Measurements from ENCODE around the gene MOB3A. TPM values are rescaled to one million over a fixed set of nuclear protein-coding genes. Genes with fewer than 3 reads are reported as not detected.

Gene MOB3A
- total and polyA plus RNA-seq, 9 of the 15 experiments (the other 6 are each of a cell fraction or from before 2014, with no cell fraction given) = 1.1 to 24.1 (median 6.0) TPM

- TF ChIP-seq HOMEZ (CRISPR knock-in tag; IDR thresholded peaks at IDR 0.05) (peak; percentile 80; the same call in 1 of the 2 replicates), ERF (CRISPR knock-in tag; IDR thresholded peaks at IDR 0.05) (peak; percentile 73; the same call in 1 of the 2 replicates), NFXL1 (CRISPR knock-in tag; IDR thresholded peaks at IDR 0.05) (0 out of 2 replicates have a peak, but pooled peaks have one; percentile 59), TEAD1 (CRISPR knock-in tag; IDR thresholded peaks at IDR 0.05) (peak; percentile 55 to 89; a peak in 3 of 4 replicates), KLF13 (tag; IDR thresholded peaks at IDR 0.05; ENCODE audit: borderline replicate concordance, low read depth) (peak; percentile 92), ZBTB12 (CRISPR knock-in tag; IDR thresholded peaks at IDR 0.05) (0 out of 2 replicates have a peak, but pooled peaks have one; percentile 38), NBN (IDR thresholded peaks at IDR 0.05; ENCODE audit: low read depth) (peak; percentile 83; the same call in 1 of the 2 replicates), FOXP1 (CRISPR knock-in tag; IDR thresholded peaks at IDR 0.05) (peak; percentile 91; the same call in 1 of the 2 replicates), ZC3H11A (IDR thresholded peaks at IDR 0.05; ENCODE audit: low read depth, low read length) (no peak), STAT5A (IDR thresholded peaks at IDR 0.05; ENCODE audit: borderline replicate concordance, low read length) (no peak), NR2C2 (CRISPR knock-in tag; IDR thresholded peaks at IDR 0.05) (peak; percentile 72; the same call in 1 of the 2 replicates), NR2C2 (tag; IDR thresholded peaks at IDR 0.05) (peak; percentile 77), LCOR (CRISPR knock-in tag; IDR thresholded peaks at IDR 0.05) (no peak), E2F6 (IDR thresholded peaks at IDR 0.05; ENCODE audit: borderline replicate concordance in 1 of 2, extremely low read depth in 1 of 2, insufficient read depth in 1 of 2, insufficient read length in 1 of 2, low read depth in 1 of 2, low read length in 1 of 2, poor library complexity in 1 of 2, severe bottlenecking in 1 of 2) (peak; percentile 49 to 70)
- TF ChIP-seq, protein P1, sequence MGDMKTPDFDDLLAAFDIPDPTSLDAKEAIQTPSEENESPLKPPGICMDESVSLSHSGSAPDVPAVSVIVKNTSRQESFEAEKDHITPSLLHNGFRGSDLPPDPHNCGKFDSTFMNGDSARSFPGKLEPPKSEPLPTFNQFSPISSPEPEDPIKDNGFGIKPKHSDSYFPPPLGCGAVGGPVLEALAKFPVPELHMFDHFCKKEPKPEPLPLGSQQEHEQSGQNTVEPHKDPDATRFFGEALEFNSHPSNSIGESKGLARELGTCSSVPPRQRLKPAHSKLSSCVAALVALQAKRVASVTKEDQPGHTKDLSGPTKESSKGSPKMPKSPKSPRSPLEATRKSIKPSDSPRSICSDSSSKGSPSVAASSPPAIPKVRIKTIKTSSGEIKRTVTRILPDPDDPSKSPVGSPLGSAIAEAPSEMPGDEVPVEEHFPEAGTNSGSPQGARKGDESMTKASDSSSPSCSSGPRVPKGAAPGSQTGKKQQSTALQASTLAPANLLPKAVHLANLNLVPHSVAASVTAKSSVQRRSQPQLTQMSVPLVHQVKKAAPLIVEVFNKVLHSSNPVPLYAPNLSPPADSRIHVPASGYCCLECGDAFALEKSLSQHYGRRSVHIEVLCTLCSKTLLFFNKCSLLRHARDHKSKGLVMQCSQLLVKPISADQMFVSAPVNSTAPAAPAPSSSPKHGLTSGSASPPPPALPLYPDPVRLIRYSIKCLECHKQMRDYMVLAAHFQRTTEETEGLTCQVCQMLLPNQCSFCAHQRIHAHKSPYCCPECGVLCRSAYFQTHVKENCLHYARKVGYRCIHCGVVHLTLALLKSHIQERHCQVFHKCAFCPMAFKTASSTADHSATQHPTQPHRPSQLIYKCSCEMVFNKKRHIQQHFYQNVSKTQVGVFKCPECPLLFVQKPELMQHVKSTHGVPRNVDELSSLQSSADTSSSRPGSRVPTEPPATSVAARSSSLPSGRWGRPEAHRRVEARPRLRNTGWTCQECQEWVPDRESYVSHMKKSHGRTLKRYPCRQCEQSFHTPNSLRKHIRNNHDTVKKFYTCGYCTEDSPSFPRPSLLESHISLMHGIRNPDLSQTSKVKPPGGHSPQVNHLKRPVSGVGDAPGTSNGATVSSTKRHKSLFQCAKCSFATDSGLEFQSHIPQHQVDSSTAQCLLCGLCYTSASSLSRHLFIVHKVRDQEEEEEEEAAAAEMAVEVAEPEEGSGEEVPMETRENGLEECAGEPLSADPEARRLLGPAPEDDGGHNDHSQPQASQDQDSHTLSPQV (IDR thresholded peaks at IDR 0.05) = peak; percentile 47
- TF ChIP-seq, protein P2, sequence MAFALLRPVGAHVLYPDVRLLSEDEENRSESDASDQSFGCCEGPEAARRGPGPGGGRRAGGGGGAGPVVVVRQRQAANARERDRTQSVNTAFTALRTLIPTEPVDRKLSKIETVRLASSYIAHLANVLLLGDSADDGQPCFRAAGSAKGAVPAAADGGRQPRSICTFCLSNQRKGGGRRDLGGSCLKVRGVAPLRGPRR (CRISPR knock-in tag; IDR thresholded peaks at IDR 0.05) = 0 out of 2 replicates have a peak, but pooled peaks have one; percentile 33
- TF ChIP-seq, protein P3, sequence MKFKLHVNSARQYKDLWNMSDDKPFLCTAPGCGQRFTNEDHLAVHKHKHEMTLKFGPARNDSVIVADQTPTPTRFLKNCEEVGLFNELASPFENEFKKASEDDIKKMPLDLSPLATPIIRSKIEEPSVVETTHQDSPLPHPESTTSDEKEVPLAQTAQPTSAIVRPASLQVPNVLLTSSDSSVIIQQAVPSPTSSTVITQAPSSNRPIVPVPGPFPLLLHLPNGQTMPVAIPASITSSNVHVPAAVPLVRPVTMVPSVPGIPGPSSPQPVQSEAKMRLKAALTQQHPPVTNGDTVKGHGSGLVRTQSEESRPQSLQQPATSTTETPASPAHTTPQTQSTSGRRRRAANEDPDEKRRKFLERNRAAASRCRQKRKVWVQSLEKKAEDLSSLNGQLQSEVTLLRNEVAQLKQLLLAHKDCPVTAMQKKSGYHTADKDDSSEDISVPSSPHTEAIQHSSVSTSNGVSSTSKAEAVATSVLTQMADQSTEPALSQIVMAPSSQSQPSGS (CRISPR knock-in tag; IDR thresholded peaks at IDR 0.05) = peak; percentile 46; the same call in 1 of the 2 replicates
Measured at GRCh38 chr19:2096034-2096479, at the start of gene MOB3A (continued).

Data from K562 (cell line).